Measurements from ENCODE around the gene SMC1A.

Gene SMC1A

DNA sequence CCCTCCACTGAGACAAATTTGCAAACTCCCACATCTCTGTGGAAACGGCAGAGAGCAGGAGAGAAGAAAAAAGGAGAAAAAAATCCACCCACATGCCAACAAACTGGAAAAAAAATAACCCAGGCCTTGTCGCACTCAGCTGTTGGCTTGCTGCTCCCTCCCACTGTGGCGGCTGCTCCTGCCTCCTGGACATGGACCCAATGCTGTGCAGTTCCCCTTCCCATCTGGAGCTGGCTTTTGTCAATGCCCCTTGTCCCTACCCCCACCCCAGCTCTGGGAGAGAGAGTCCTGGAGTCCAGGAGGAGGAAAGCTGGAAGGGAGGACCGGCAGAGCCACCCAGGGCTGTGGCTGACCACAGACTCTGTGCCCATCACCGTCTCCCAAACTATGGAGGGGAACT, 90.2 kb downstream of the SMC1A start:
- in situ Hi-C loops (cut with MboI; ENCODE audit: low sequenced_read_pairs, unreplicated experiment), result no loop called here

DNA sequence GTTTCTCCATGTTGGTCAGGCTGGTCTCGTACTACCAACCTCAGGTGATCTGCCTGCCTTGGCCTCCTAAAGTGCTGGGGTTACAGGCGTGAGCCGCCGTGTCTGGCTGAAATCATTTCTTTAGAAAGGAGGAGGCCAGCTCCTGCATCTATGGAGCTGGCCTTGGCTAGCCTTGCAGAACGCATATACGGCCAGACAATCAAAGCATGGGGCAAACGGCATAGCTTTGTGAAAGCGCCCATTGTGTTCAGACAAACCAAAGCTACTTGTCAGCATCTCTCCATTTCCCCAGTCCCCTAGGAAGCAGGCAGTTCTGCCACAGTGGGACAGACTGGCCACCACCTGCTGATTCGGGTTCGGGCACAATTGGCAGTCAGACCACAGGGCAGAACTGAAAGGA, 92.1 kb downstream of the SMC1A start:
- TF ChIP-seq, protein P1, sequence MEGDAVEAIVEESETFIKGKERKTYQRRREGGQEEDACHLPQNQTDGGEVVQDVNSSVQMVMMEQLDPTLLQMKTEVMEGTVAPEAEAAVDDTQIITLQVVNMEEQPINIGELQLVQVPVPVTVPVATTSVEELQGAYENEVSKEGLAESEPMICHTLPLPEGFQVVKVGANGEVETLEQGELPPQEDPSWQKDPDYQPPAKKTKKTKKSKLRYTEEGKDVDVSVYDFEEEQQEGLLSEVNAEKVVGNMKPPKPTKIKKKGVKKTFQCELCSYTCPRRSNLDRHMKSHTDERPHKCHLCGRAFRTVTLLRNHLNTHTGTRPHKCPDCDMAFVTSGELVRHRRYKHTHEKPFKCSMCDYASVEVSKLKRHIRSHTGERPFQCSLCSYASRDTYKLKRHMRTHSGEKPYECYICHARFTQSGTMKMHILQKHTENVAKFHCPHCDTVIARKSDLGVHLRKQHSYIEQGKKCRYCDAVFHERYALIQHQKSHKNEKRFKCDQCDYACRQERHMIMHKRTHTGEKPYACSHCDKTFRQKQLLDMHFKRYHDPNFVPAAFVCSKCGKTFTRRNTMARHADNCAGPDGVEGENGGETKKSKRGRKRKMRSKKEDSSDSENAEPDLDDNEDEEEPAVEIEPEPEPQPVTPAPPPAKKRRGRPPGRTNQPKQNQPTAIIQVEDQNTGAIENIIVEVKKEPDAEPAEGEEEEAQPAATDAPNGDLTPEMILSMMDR (IDR thresholded peaks at IDR 0.05; ENCODE audit: borderline replicate concordance, control extremely low read depth, extremely low read depth, insufficient read depth, missing control alignments), result no peak
- in situ Hi-C loops (cut with MboI; ENCODE audit: low sequenced_read_pairs, unreplicated experiment), result no loop called here
- no peak for DNase-seq (ENCODE audit: low spot score)

More for the DNA sequence above, 90.2 kb downstream of the SMC1A start:
- TF ChIP-seq, protein P1 (IDR thresholded peaks at IDR 0.05; ENCODE audit: borderline replicate concordance, control extremely low read depth, extremely low read depth, insufficient read depth, missing control alignments), result no peak
- DNase-seq (ENCODE audit: low spot score), result no peak

DNA sequence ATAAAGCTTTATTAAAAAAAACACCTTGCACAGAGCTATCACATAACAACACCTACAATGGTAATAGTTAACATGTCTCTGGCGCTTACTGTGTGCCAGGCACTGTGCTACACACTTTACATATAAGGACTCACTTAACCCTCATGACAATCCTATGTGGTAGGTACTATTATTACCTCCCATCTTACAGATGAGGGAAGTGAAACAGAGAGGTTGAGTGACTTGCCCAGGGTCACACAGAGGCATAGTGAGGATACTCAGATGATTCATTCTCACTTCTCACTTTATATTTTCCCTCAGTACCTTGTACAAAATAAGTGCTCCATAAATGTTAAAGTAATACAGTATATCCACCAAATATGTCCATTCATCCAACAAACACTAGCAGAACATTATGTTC, 97.7 kb downstream of the SMC1A start:
- in situ Hi-C loops (cut with MboI; ENCODE audit: low sequenced_read_pairs, unreplicated experiment), result no loop called here
- no peak for DNase-seq (ENCODE audit: low spot score)
- TF ChIP-seq, protein P1 (IDR thresholded peaks at IDR 0.05; ENCODE audit: borderline replicate concordance, control extremely low read depth, extremely low read depth, insufficient read depth, missing control alignments), result no peak
